ENCODE results near the gene ZHX3.
A peak's percentile ranks its signal among the peaks of the same experiment; 100 is the strongest.

The ZHX3 gene

GRCh38 chr20:41317546-41318270 is at the start of gene ZHX3:
Gene ZHX3, minus strand, starts transcription at chr20:41317731. Its CDS starts 112,815 bp downstream, at chr20:41204916.
- peak; percentile 97 to 98 for DNase-seq

- no peak for DNase-seq
These were observed 49.8 kb upstream of the ZHX3 start for GRCh38 chr20:41367393-41367695.

- no peak for DNase-seq
These were observed 49.2 kb upstream of the ZHX3 start, which contains the start of gene EMILIN3 for GRCh38 chr20:41366546-41367392. Gene EMILIN3, minus strand, starts transcription at chr20:41366818. Its CDS starts 184 bp downstream, at chr20:41366634.

- DNase-seq, result no peak
These were observed 48.4 kb upstream of the ZHX3 start for GRCh38 chr20:41365777-41366545.

- DNase-seq, result no peak
These were observed 47.6 kb upstream of the ZHX3 start for GRCh38 chr20:41364967-41365765.

- no peak for DNase-seq
These were observed 46.8 kb upstream of the ZHX3 start for GRCh38 chr20:41364236-41364855.

- DNase-seq, result no peak
These were observed 46.1 kb upstream of the ZHX3 start for GRCh38 chr20:41363601-41364000.

GRCh38 chr20:41362748-41363140 is 45.2 kb upstream of the ZHX3 start:
- DNase-seq, result no peak

GRCh38 chr20:41361757-41362747 is 44.5 kb upstream of the ZHX3 start:
- DNase-seq, result no peak

- no peak for DNase-seq
These were observed 43.6 kb upstream of the ZHX3 start for GRCh38 chr20:41360831-41361756.

GRCh38 chr20:41359541-41360011 is 42.0 kb upstream of the ZHX3 start:
- no peak for DNase-seq

- DNase-seq, result no peak
These were observed 41.2 kb upstream of the ZHX3 start for GRCh38 chr20:41358717-41359116.

- no peak for DNase-seq
These were observed 40.7 kb upstream of the ZHX3 start for GRCh38 chr20:41358230-41358629.

- DNase-seq, result no peak
These were observed 40.1 kb upstream of the ZHX3 start for GRCh38 chr20:41357424-41358163.

GRCh38 chr20:41356951-41357350 is 39.4 kb upstream of the ZHX3 start:
- no peak for DNase-seq

GRCh38 chr20:41355598-41356203 is 38.2 kb upstream of the ZHX3 start:
- no peak for DNase-seq

GRCh38 chr20:41355192-41355591 is 37.7 kb upstream of the ZHX3 start:
- DNase-seq, result no peak

GRCh38 chr20:41353530-41353929 is 36.0 kb upstream of the ZHX3 start:
- DNase-seq, result no peak
